A673 (cell line): ENCODE data around the gene SIN3B. TPM values are rescaled to one million over a fixed set of nuclear protein-coding genes. Genes with fewer than 3 reads are reported as not detected.

Experiments used
- BruUV-seq: library from RNA; stranded (reverse); fragments of 400-500 nt; replicated peaks from 2 replicates; lab custom pipeline; 2021; lab: Mats Ljungman, UMichigan
- CTCF ChIA-PET: fragments of 300-600 bp; sonication (Branson Sonifier 250); formaldehyde crosslinking; loops from one replicate; lab custom pipeline; 2022; ENCODE audit warnings: antibody characterized with exemption; lab: Charles Lee
- POLR2A ChIA-PET: fragments of 300-600 bp; sonication (Branson Sonifier 250); formaldehyde crosslinking; loops from one replicate; lab custom pipeline; 2022; ENCODE audit warnings: antibody characterized with exemption; ENCODE audit not compliant: low non-redundant PET; lab: Charles Lee
- DNase-seq: peaks from one replicate; pipeline ENCODE4 v3.0.0-alpha.2; 2015; ENCODE audit warnings: low spot score
- H3K27ac ChIP-seq: fragments of 200-600 bp; sonication (generic); 2 replicates; pipeline ENCODE4 v1.5.1; 2016; ENCODE audit warnings: mixed run types, low read depth, mild to moderate bottlenecking, mixed read lengths, antibody characterized with exemption, low read length; ENCODE audit not compliant: poor library complexity, severe bottlenecking
- H3K27me3 ChIP-seq: fragments of 200-600 bp; sonication (generic); replicated peaks from 2 replicates; pipeline ENCODE4 v1.6.1; 2017; ENCODE audit warnings: mixed run types, low read depth, mild to moderate bottlenecking, mixed read lengths, antibody characterized with exemption, low read length; ENCODE audit not compliant: insufficient read depth, poor library complexity
- H3K36me3 ChIP-seq: fragments of 200-600 bp; sonication (generic); 2 replicates; pipeline ENCODE4 v1.6.1; 2016; ENCODE audit warnings: mixed run types, mild to moderate bottlenecking, mixed read lengths, antibody characterized with exemption, low read length; ENCODE audit not compliant: insufficient read depth, poor library complexity, severe bottlenecking
- H3K4me1 ChIP-seq: fragments of 200-600 bp; sonication (generic); 2 replicates; pipeline ENCODE4 v1.6.1; 2017; ENCODE audit warnings: mixed run types, mild to moderate bottlenecking, mixed read lengths, antibody characterized with exemption, low read length; ENCODE audit not compliant: insufficient read depth, poor library complexity, severe bottlenecking
- H3K4me3 ChIP-seq: fragments of 200-600 bp; sonication (generic); 2 replicates; pipeline ENCODE4 v1.5.1; 2016; ENCODE audit warnings: low read depth, mixed run types, mild to moderate bottlenecking, mixed read lengths, low read length; ENCODE audit not compliant: poor library complexity, severe bottlenecking
- H3K9me3 ChIP-seq: fragments of 200-600 bp; sonication (generic); 2 replicates; pipeline ENCODE4 v1.6.1; 2016; ENCODE audit warnings: mixed run types, low read depth, mild to moderate bottlenecking, mixed read lengths, antibody characterized with exemption, low read length; ENCODE audit not compliant: poor library complexity, severe bottlenecking
- EZH2 ChIP-seq: fragments of 200-600 bp; sonication (generic); IDR thresholded peaks from 2 replicates; pipeline ENCODE4 v1.6.1; 2017; ENCODE audit warnings: borderline replicate concordance, low read depth, mild to moderate bottlenecking, mixed read lengths, antibody characterized with exemption, low read length; ENCODE audit not compliant: poor library complexity, severe bottlenecking
- intact Hi-C: fragments of 100-400 bp; cut with micrococcal nuclease; formaldehyde crosslinking; loops from one replicate; pipeline ENCODE4 v1.10.0; 2022; ENCODE audit not compliant: unreplicated experiment
- total RNA-seq: library from RNA; stranded (reverse); gene quantifications from 2 replicates; pipeline ENCODE4 v1.2.3, GENCODE V29; 2021
- TF ChIP-seq, protein P1 (sequence below): fragments of 300-800, 200-600 bp; sonication (generic); conservative IDR thresholded peaks from 2 replicates; pipeline ENCODE4 v1.5.1; 2017; ENCODE audit warnings: low read depth, mild to moderate bottlenecking, antibody characterized with exemption, low read length, moderate library complexity, mixed read lengths

The SIN3B gene
- total RNA-seq, 1 experiment from 2014 or later: 76.7 TPM

DNA sequence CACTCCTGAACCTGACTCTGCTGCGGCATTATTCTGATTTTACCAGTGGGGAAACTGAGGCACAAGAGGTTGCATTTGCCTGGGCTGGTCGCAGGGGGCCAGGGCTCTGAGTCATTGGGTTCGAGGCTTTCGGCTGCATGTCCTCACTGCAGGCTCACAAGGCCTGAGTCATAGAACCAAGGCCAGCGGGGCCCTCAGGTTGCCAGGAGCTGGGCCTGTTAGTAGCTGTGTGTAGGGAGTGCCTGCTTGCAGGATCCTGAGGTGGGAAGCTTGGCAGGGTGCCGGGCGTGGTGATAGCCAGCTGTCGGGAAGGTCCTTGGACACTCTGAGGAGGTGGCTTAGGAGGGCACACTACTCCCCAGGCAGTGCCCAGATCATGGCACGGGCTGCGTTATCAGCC lies 38.0 kb downstream of the SIN3B start:
- CTCF ChIA-PET: no interaction called here
- DNase-seq: no peak
- no peaks in the 10 kb centered on the region for H3K9me3 ChIP-seq
- peaks cover 57% of the 10 kb centered on the region for H3K36me3 ChIP-seq
- H3K27ac ChIP-seq: no peak overlapping the region
- POLR2A ChIA-PET: no interaction called here
- H3K27me3 ChIP-seq: no peaks in the 10 kb centered on the region
- H3K4me1 ChIP-seq: no peaks in the 10 kb centered on the region
- intact Hi-C loops: no loop called here
- H3K4me3 ChIP-seq: no peak overlapping the region
- TF ChIP-seq, protein P1, sequence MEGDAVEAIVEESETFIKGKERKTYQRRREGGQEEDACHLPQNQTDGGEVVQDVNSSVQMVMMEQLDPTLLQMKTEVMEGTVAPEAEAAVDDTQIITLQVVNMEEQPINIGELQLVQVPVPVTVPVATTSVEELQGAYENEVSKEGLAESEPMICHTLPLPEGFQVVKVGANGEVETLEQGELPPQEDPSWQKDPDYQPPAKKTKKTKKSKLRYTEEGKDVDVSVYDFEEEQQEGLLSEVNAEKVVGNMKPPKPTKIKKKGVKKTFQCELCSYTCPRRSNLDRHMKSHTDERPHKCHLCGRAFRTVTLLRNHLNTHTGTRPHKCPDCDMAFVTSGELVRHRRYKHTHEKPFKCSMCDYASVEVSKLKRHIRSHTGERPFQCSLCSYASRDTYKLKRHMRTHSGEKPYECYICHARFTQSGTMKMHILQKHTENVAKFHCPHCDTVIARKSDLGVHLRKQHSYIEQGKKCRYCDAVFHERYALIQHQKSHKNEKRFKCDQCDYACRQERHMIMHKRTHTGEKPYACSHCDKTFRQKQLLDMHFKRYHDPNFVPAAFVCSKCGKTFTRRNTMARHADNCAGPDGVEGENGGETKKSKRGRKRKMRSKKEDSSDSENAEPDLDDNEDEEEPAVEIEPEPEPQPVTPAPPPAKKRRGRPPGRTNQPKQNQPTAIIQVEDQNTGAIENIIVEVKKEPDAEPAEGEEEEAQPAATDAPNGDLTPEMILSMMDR: no peak
- no peak for TF ChIP-seq EZH2
- BruUV-seq: no TSS peak

GRCh38 chr19:16868423-16869130 lies 39.4 kb downstream of the SIN3B start:
- BruUV-seq: no TSS peak
- no peak for TF ChIP-seq EZH2
- TF ChIP-seq, protein P1: no peak
- Histone ChIP-seq H3K9me3 (no peaks in the 10 kb centered on the region), H3K27ac (no peak overlapping the region), H3K36me3 (peaks cover 53% of the 10 kb centered on the region), H3K4me1 (no peaks in the 10 kb centered on the region), H3K4me3 (no peak overlapping the region), H3K27me3 (no peaks in the 10 kb centered on the region)
- CTCF ChIA-PET: no interaction called here
- intact Hi-C loops: no loop called here
- DNase-seq: no peak
- POLR2A ChIA-PET: no interaction called here

- Histone ChIP-seq H3K4me3 (no peak overlapping the region), H3K27ac (no peak overlapping the region), H3K27me3 (no peaks in the 10 kb centered on the region), H3K9me3 (no peaks in the 10 kb centered on the region), H3K4me1 (no peaks in the 10 kb centered on the region), H3K36me3 (peaks cover 48% of the 10 kb centered on the region)
- BruUV-seq: no TSS peak
- intact Hi-C loops: no loop called here
- ChIA-PET CTCF (no interaction called here), POLR2A (no interaction called here)
- TF ChIP-seq, protein P1: no peak
- TF ChIP-seq EZH2: no peak
- DNase-seq: no peak
Observed at GRCh38 chr19:16869331-16869972, 40.3 kb downstream of the SIN3B start.
